Small intestine (tissue), 16 donors: ENCODE data around the gene AKAP3. TPM values are rescaled to one million over a fixed set of nuclear protein-coding genes. Genes with fewer than 3 reads are reported as not detected.

Experiments
- DNase-seq, 2 donors: peaks; one replicate each; pipeline versions ENCODE4 v3.0.0 to v3.0.0-alpha.2; 2013
- FAIRE-seq: peaks from 2 replicates; lab custom pipeline; 2012; peaks lifted over from hg19 to GRCh38; lab: Jason Lieb, UNC
- H3K27ac ChIP-seq, 3 donors: one replicate each; pipeline ENCODE4 v1.5.1; 2013; ENCODE audit warnings: low read length in 2 of 3, mild to moderate bottlenecking in 2 of 3, control low read depth in 1 of 3, inconsistent platforms in 1 of 3, low read depth in 1 of 3, moderate library complexity in 1 of 3
- H3K27me3 ChIP-seq, 3 donors: one replicate each; pipeline ENCODE4 v1.6.1; 2013; ENCODE audit warnings: low read length in 3 of 3, inconsistent platforms in 1 of 3; ENCODE audit not compliant: control insufficient read depth in 3 of 3, insufficient read depth in 3 of 3
- H3K36me3 ChIP-seq, 3 donors: one replicate each; pipeline ENCODE4 v1.6.1; 2013; ENCODE audit warnings: low read length in 3 of 3, inconsistent platforms in 1 of 3, low read depth in 1 of 3, mild to moderate bottlenecking in 1 of 3, moderate library complexity in 1 of 3; ENCODE audit not compliant: control insufficient read depth in 3 of 3, insufficient read depth in 2 of 3
- H3K4me1 ChIP-seq, 3 donors: one replicate each; pipeline ENCODE4 v1.6.1; 2013; ENCODE audit warnings: low read length in 2 of 3, inconsistent platforms in 1 of 3, low read depth in 1 of 3, mild to moderate bottlenecking in 1 of 3, moderate library complexity in 1 of 3; ENCODE audit not compliant: control insufficient read depth in 3 of 3, insufficient read depth in 2 of 3
- H3K4me3 ChIP-seq, 3 donors: one replicate each; pipeline ENCODE4 v1.5.1; 2013; ENCODE audit warnings: low read length in 3 of 3, control low read depth in 1 of 3, inconsistent platforms in 1 of 3, low read depth in 1 of 3, mild to moderate bottlenecking in 1 of 3, moderate library complexity in 1 of 3
- H3K9me3 ChIP-seq, 2 donors: one replicate each; pipeline ENCODE4 v1.6.1; 2013; ENCODE audit warnings: low read depth in 1 of 2, low read length in 1 of 2; ENCODE audit not compliant: control insufficient read depth in 2 of 2, insufficient read depth in 1 of 2
- WGBS, 3 donors: extraction: QIAGEN DNeasy Blood & Tissue Kit; methylation state at CpG; one replicate each; pipeline ENCODE4 v1.1.7; 2013; 5-methylcytosine and 5-hydroxymethylcytosine counted together
- long read RNA-seq, 10 donors: transcript quantifications; one replicate each; lab custom pipeline, GENCODE V29; 2026
- polyA plus RNA-seq, 4 donors: library from polyadenylated mRNA; stranded (reverse) in 3 of 4; unstranded in 1 of 4; fragments of 200-250 nt in 3 of 4; fragments of 120-200 nt in 1 of 4; gene quantifications; one replicate each; pipeline versions ENCODE4 v1.2.1 to v1.2.3, GENCODE V29; 2013
- donor health status: healthy with polysubstance abuse.
- donor health status: control.
- donor health status: control.
- donor health status: Bipolar disorder and iron deficiency.
- donor health status: healthy.

The AKAP3 gene
- polyA plus RNA-seq = 1 to 10 TPM in 2 of 4 donors, under 1 TPM in 2; 0.45 to 2.5 (median 0.86) TPM
- long read RNA-seq, donor 1 = 0 reads
- long read RNA-seq, donor 2, partial matches to known transcripts = 5 of 37 reads
- long read RNA-seq, donor 2, other reads (novel, unspliced or antisense) = 32 of 37 reads
- long read RNA-seq, donor 3 = 0 reads
- long read RNA-seq, donor 4 = 0 reads
- long read RNA-seq, donor 5 = 0 reads
- long read RNA-seq, donor 6 = 0 reads
- long read RNA-seq, donor 7 = 0 reads
- long read RNA-seq, donor 8 = 0 reads
- long read RNA-seq, donor 9 = 0 reads
- long read RNA-seq, donor 10 = 0 reads

DNA sequence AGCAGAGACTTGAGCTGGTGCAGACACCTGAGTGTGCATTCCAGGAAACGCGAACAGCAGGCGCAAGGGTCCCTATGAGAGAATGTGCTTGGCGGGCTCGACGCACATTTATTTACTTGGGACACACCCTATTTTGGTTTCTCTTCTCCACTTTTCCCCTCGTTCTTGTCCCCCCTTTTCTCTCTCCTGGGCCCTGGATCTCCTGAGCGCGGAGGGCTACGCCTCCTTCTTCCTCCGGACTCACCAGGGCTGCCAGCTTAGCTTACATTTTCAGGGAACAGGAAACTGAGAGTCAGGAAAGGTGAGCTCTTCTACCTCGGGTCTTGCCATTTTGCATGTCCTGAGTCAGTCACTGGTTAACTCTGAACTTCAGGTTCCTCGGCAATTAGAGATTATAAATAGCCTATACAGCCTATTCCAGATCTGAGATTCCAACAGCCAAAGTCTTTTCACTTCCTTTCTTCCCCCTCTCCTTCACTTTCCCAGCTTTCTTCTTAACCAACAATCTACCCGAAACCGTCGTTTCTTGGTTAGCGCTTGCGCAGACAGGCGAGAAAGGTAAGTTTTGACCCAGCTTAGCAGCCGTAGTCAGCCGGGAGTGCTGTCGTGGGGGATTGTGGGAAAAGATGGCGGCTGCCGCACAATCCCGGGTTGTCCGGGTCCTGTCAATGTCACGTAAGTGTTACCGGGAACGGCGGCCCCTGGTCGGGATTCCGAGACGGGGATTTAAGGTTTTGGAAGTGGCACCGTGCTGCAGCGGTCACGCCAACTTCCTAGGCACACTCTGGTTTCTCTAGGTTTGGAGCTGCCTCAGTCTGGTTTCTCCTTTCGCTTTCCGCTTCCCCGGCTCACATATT lies at the start of gene AKAP3, which contains the start of gene NDUFA9:
Gene AKAP3, minus strand, starts transcription at position 551 of the 857 bp plus-strand sequence. CDS start 10,855 bp downstream, outside the sequence.
Gene NDUFA9, plus strand, starts transcription at position 614 of the 857 bp plus-strand sequence. Its CDS starts 13 bp downstream, at position 627.
- Histone ChIP-seq H3K4me1 (peaks cover 3 to 14% (median 6%) of the 10 kb centered on the region in 3 donors), H3K27ac (peak within 1 kb of the TSS; percentile 79 to 94 (median 80)), H3K36me3 (no peaks in the 10 kb centered on the region), H3K9me3 (no peaks in the 10 kb centered on the region), H3K4me3 (peak within 1 kb of the TSS; percentile 72 to 95 (median 80)), H3K27me3 (no peaks in the 10 kb centered on the region)
- 0 to 1% (median 0%) methylated on average over 39 of the region's 39 CpGs for WGBS, 3 donors
- FAIRE-seq (no peak), DNase-seq (peak; percentile 90 to 95)

- no peak overlapping the region for H3K4me3 ChIP-seq
- H3K9me3 ChIP-seq = peaks cover 0 to 3% of the 10 kb centered on the region in 2 donors
- H3K27me3 ChIP-seq = no peaks in the 10 kb centered on the region
- 93 to 96% (median 95%) methylated on average over 5 of the region's 5 CpGs for WGBS, 3 donors
- FAIRE-seq (no peak), DNase-seq (no peak)
- no peaks in the 10 kb centered on the region for H3K4me1 ChIP-seq
- no peak overlapping the region for H3K27ac ChIP-seq
- peaks cover 7 to 16% (median 15%) of the 10 kb centered on the region in 3 donors for H3K36me3 ChIP-seq
These were observed 41.9 kb upstream of the AKAP3 start for GRCh38 chr12:4690760-4691159.

GRCh38 chr12:4685317-4685716 lies 36.5 kb upstream of the AKAP3 start:
- DNase-seq (no peak), FAIRE-seq (no peak)
- no peak overlapping the region for H3K4me3 ChIP-seq
- peaks cover 0 to 3% of the 10 kb centered on the region in 2 donors for H3K9me3 ChIP-seq
- no peaks in the 10 kb centered on the region for H3K4me1 ChIP-seq
- WGBS, 3 donors = 90 to 96% (median 92%) methylated on average over 8 of the region's 8 CpGs
- H3K36me3 ChIP-seq = peaks cover 16 to 38% (median 23%) of the 10 kb centered on the region in 3 donors
- no peak overlapping the region for H3K27ac ChIP-seq
- H3K27me3 ChIP-seq = no peaks in the 10 kb centered on the region

- H3K27ac ChIP-seq = no peak overlapping the region
- H3K36me3 ChIP-seq = peaks cover 10 to 30% (median 17%) of the 10 kb centered on the region in 3 donors
- no peak overlapping the region for H3K4me3 ChIP-seq
- 81 to 98% (median 97%) methylated on average over 3 of the region's 3 CpGs for WGBS, 3 donors
- no peaks in the 10 kb centered on the region for H3K9me3 ChIP-seq
- H3K27me3 ChIP-seq = no peaks in the 10 kb centered on the region
- no peaks in the 10 kb centered on the region for H3K4me1 ChIP-seq
- DNase-seq = no peak
- FAIRE-seq = no peak
These were observed 32.9 kb upstream of the AKAP3 start for GRCh38 chr12:4681732-4682131.

DNA sequence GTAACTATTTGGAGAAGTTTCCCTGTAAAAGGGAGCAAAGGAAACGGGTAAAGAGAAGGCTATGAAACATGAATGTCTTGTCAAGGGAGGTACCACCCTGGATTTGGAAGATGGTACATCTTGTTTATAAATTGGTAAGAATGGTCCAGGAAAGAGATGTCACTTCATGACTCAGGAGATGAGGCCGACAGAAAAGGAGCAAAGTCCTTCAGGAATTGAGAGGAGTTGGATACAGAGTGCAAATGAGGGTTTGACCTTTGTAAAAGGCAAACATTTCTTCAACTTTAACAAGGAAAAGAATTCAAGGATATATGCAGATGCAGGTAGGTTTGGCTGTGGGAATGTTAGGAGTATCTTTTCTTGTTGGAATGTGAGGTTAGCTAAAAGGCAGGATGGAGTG lies 30.9 kb upstream of the AKAP3 start:
- WGBS, 3 donors = 59 to 72% (median 68%) methylated on average over 2 of the region's 2 CpGs
- H3K4me1 ChIP-seq = no peaks in the 10 kb centered on the region
- H3K4me3 ChIP-seq = no peak overlapping the region
- DNase-seq = peak in 1 of 2 donors; percentile 35
- no peaks in the 10 kb centered on the region for H3K27me3 ChIP-seq
- no peaks in the 10 kb centered on the region for H3K9me3 ChIP-seq
- peaks cover 3 to 13% (median 8%) of the 10 kb centered on the region in 3 donors for H3K36me3 ChIP-seq
- H3K27ac ChIP-seq = no peak overlapping the region
- no peak for FAIRE-seq

DNA sequence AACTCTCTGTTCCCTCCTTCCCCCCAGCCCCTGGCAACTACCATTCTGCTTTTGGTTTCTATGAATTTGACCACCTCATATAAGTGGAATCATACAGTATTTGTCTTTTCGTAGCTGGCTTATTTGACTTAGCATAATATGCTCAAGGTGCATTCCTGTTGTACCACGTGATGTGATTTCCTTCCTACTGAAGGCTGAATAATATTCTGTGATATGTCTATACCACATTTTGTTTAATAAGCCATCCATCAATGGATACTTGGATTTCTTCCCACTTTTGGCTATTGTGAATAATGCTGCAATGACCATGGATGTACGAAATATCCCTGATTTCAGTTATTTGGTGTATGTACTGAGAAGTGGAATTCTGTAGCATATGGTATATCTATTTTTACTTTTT lies 16.4 kb upstream of the AKAP3 start:
- DNase-seq = no peak
- Histone ChIP-seq H3K27ac (no peak overlapping the region), H3K27me3 (no peaks in the 10 kb centered on the region), H3K4me3 (no peak overlapping the region), H3K4me1 (no peaks in the 10 kb centered on the region), H3K9me3 (no peaks in the 10 kb centered on the region), H3K36me3 (peaks cover 17 to 37% (median 33%) of the 10 kb centered on the region in 3 donors)
- FAIRE-seq = no peak
- 94 to 95% (median 94%) methylated on average over 3 of the region's 3 CpGs for WGBS, 3 donors

DNA sequence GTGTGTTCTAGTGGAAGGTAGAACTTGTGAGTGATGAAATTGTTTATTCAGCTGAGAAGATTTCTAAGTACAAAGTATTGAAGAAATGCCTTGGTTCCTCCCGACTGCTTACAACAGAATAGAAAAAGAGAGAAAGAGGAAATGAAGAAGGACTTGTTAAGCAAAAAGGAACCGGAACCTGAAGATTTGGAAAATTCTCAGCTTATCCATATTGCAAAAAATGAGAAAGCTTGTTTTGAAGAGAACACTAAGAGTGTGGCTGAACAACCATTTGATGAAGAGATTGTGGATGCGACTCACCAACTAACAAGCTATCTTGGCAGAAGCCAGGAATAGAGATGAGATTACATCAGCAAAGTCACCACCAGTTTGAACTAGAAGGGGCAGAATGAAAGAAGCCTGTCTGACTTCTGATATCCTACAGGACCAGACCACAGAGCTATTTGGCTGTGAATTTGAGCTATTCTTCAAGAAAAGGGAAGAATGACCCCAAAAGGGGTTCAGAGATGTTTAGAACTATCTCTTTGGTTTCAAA lies 15.2 kb upstream of the AKAP3 start:
- FAIRE-seq (no peak), DNase-seq (no peak)
- Histone ChIP-seq H3K27me3 (no peaks in the 10 kb centered on the region), H3K9me3 (no peaks in the 10 kb centered on the region), H3K27ac (no peak overlapping the region), H3K4me3 (no peak overlapping the region), H3K36me3 (peaks cover 17 to 44% (median 33%) of the 10 kb centered on the region in 3 donors), H3K4me1 (no peaks in the 10 kb centered on the region)
- WGBS, 3 donors = 63 to 84% (median 66%) methylated on average over 3 of the region's 3 CpGs

DNA sequence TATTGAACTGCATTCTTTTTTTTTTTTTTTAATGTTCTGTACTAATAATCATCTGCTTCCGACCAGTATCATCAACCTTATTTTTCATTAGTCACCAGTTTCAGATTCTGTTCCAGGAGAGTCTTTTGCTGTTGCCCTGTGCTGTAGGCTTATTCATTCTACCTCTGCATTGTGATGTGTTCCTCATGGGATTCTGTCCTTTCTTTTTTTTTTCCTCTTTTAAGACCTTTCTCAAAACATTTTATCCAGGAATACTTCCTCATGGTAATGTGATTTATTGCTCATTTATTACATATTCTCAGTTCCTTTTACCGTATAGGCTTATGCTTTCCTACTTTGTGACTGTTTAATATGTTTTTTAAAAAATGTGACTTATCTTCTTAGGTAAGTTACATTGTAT lies 4.8 kb upstream of the AKAP3 start:
- peaks cover 0 to 10% (median 3%) of the 10 kb centered on the region in 3 donors for H3K4me1 ChIP-seq
- no peak overlapping the region for H3K4me3 ChIP-seq
- H3K36me3 ChIP-seq = peaks cover 11 to 21% (median 16%) of the 10 kb centered on the region in 3 donors
- no peak for FAIRE-seq
- DNase-seq = no peak
- no peaks in the 10 kb centered on the region for H3K27me3 ChIP-seq
- WGBS, 3 donors = 33 to 52% (median 52%) methylated on average over 2 of the region's 2 CpGs
- no peak overlapping the region for H3K27ac ChIP-seq
- no peaks in the 10 kb centered on the region for H3K9me3 ChIP-seq
